ENCODE results near the gene LMAN1L.

GRCh38 chr15:74857671-74858368 is 45.2 kb downstream of the LMAN1L start:
- TF ChIP-seq POLR2AphosphoS5 (IDR thresholded peaks at IDR 0.05) (no peak), RAD21 (conservative IDR thresholded peaks at IDR 0.05) (no peak), SMC3 (conservative IDR thresholded peaks at IDR 0.05; ENCODE audit: poor library complexity) (no peak), REST (IDR thresholded peaks at IDR 0.05; ENCODE audit: borderline replicate concordance) (no peak), EP300 (conservative IDR thresholded peaks at IDR 0.05; ENCODE audit: poor library complexity, severe bottlenecking) (no peak), TAF1 (IDR thresholded peaks at IDR 0.05; ENCODE audit: low read depth) (no peak)
- TF ChIP-seq, protein P1, sequence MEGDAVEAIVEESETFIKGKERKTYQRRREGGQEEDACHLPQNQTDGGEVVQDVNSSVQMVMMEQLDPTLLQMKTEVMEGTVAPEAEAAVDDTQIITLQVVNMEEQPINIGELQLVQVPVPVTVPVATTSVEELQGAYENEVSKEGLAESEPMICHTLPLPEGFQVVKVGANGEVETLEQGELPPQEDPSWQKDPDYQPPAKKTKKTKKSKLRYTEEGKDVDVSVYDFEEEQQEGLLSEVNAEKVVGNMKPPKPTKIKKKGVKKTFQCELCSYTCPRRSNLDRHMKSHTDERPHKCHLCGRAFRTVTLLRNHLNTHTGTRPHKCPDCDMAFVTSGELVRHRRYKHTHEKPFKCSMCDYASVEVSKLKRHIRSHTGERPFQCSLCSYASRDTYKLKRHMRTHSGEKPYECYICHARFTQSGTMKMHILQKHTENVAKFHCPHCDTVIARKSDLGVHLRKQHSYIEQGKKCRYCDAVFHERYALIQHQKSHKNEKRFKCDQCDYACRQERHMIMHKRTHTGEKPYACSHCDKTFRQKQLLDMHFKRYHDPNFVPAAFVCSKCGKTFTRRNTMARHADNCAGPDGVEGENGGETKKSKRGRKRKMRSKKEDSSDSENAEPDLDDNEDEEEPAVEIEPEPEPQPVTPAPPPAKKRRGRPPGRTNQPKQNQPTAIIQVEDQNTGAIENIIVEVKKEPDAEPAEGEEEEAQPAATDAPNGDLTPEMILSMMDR (IDR thresholded peaks at IDR 0.05; ENCODE audit: poor library complexity, severe bottlenecking) = no peak

Data from neural cell (in vitro differentiated cells).